H1 (cell line): Measurements from ENCODE around the gene ARPC4. TPM values are rescaled to one million over a fixed set of nuclear protein-coding genes. Genes with fewer than 3 reads are reported as not detected.

Experiments
- CBX5 ChIP-seq: fragments of 300-800, 300-1000 bp; sonication (generic); IDR thresholded peaks from 2 replicates; pipeline ENCODE4 v1.7.1; 2016; ENCODE audit warnings: antibody characterized with exemption, low read length, low read depth
- CEBPB ChIP-seq: IDR thresholded peaks from 2 replicates; pipeline ENCODE4 v1.6.1; 2012; ENCODE audit warnings: low read depth, low read length
- EGR1 ChIP-seq: IDR thresholded peaks from 2 replicates; pipeline ENCODE4 v1.6.1; 2011; ENCODE audit warnings: low read depth, low read length, borderline replicate concordance
- KDM1A ChIP-seq: fragments of 200-600, 300-600 bp; sonication (generic); IDR thresholded peaks from 2 replicates; pipeline ENCODE4 v1.7.1; 2016; ENCODE audit warnings: mild to moderate bottlenecking, low read length, borderline replicate concordance
- SAP30 ChIP-seq: fragments of 300-600 bp; sonication (generic); IDR thresholded peaks from 2 replicates; pipeline ENCODE4 v1.7.1; 2012; ENCODE audit warnings: low read length, moderate library complexity, mild to moderate bottlenecking, inconsistent platforms; ENCODE audit not compliant: insufficient read depth, insufficient replicate concordance
- SIRT6 ChIP-seq: IDR thresholded peaks from one replicate; pipeline ENCODE4 v1.7.1; 2012; ENCODE audit warnings: low read length, inconsistent platforms
- SIX5 ChIP-seq: IDR thresholded peaks from 2 replicates; pipeline ENCODE4 v1.6.1; 2011; ENCODE audit warnings: mild to moderate bottlenecking, low read depth, low read length
- SRF ChIP-seq: IDR thresholded peaks from 2 replicates; pipeline ENCODE4 v1.6.1; 2011; ENCODE audit warnings: mild to moderate bottlenecking, low read depth, low read length, moderate library complexity
- TCF12 ChIP-seq: IDR thresholded peaks from 2 replicates; pipeline ENCODE4 v1.6.1; 2011; ENCODE audit warnings: low read depth, mild to moderate bottlenecking, low read length
- polyA plus RNA-seq, 7 experiments: library from polyadenylated mRNA; depleted of rRNA in 3 of 7; stranded (reverse) in 5 of 7; unstranded in 2 of 7; fragments of >200 nt in 5 of 7; fragments of 200-250 nt in 2 of 7; gene quantifications; 1 replicate in 5 of 7; 2 replicates in 1 of 7; 4 replicates in 1 of 7; pipeline versions ENCODE4 v1.2.1 to v1.2.3, GENCODE V29; 2011 to 2013; ENCODE audit warnings: missing spikeins in 2 of 7, mixed read lengths in 2 of 7
- total RNA-seq: library from RNA; stranded (reverse); fragmentation: NEBNext Ultra II Directional; extraction: Animal tissue kit (Norgen Biotek cat#: 25700); gene quantifications from 2 replicates; pipeline ENCODE4 v1.2.1, GENCODE V29; 2021
- TF ChIP-seq, protein P1 (sequence below): IDR thresholded peaks from 2 replicates; pipeline ENCODE4 v1.6.1; 2011; ENCODE audit warnings: low read length, improper control_type of control experiment

Gene ARPC4
- total and polyA plus RNA-seq, 2 of the 8 experiments (the other 6 are each of a cell fraction or from before 2014, with no cell fraction given), result 138 to 154 TPM

DNA sequence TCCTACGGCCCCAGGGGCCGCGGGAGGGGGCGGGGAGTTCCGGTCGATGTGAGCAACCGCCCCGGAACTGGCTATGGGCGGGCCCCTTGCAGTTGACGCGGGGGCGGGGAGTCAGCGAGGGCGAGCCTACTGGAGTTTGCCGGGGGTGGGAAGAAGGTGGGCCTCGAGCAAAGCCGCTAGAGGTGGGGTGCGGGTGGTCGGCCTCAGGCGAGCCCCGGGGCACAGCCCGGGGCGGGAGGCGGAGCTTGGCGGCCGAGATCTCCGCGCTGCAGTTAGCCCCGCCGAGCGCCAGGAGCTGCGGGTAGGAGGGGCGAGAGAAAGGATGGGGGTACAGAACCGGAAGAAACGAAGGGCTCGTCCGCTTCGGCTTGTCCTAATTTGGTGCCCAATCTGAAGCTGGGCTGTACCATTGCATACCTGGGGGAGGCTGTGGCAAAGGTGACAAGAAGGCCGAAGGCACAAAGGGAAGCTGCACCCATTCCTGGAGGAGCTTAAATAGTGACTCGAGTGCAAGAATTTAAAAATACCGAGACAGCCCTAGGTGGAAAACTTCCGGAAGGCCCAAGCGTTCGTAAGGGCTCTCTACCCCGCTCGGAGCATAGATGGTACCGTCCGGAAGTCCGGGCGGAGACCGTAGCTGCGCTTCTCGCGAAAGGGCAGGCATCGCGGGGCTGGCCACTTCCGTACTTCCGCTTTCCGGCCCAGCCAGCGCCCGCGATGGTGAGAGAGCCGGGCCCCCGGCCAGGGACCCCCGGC, at the start of gene ARPC4, which contains the start of gene TADA3 (continued):
- TF ChIP-seq TCF12 (no peak), KDM1A (no peak), SIX5 (peak; percentile 42), CEBPB (no peak), SAP30 (no peak), CBX5 (no peak), SRF (peak; percentile 88), EGR1 (peak; percentile 76; the same call in 1 of the 2 replicates), SIRT6 (no peak)
- TF ChIP-seq, protein P1, sequence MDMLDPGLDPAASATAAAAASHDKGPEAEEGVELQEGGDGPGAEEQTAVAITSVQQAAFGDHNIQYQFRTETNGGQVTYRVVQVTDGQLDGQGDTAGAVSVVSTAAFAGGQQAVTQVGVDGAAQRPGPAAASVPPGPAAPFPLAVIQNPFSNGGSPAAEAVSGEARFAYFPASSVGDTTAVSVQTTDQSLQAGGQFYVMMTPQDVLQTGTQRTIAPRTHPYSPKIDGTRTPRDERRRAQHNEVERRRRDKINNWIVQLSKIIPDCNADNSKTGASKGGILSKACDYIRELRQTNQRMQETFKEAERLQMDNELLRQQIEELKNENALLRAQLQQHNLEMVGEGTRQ, result no peak
